ENCODE data around the gene TFDP2.
"Not testable (repeated sequence)": the region's sequence is repeated elsewhere in the genome, so short reads cannot be mapped to it uniquely, and the experiment has no call there.

The TFDP2 gene

DNA sequence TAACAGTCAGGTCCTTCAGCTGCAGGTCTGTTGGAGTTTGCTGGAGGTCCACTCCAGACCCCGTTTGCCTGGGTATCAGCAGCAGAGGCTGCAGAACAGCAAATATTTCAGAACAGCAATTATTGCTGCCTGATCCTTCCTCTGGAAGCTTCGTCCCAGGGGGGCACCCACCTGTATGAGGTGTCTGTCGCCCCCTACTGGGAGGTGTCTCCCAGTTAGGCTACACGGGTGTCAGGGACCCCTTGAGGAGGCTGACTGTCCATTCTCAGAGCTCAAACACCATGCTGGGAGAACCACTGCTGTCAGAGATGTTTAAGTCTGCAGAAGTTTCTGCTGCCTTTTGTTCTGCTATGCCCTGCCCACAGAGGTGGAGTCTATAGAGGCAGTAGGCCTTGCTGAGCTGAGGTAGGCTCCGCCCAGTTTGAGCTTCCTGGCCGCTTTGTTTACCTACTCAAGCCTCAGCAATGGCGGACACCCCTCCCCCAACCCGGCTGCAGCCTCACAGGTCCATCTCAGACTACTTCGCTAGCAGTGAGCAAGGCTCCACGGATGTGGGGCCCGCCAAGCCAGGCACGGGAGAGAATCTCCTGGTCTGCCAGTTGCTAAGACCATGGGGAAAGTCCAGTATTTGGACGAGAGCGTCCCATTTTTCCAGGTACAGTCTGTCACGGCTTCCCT lies 8.6 kb downstream of the TFDP2 start:
- not testable (repeated sequence) for H3K23ac ChIP-seq (ENCODE audit: low read depth, low read length, poor library complexity); DNase-seq (ENCODE audit: low spot score)
- WGBS, 2 donors (ENCODE audit: extremely low coverage in 2 of 2, insufficient read length in 2 of 2, insufficient replicate concordance in 1 of 2), result no CpG with 5 or more reads among the region's 15 CpGs

DNA sequence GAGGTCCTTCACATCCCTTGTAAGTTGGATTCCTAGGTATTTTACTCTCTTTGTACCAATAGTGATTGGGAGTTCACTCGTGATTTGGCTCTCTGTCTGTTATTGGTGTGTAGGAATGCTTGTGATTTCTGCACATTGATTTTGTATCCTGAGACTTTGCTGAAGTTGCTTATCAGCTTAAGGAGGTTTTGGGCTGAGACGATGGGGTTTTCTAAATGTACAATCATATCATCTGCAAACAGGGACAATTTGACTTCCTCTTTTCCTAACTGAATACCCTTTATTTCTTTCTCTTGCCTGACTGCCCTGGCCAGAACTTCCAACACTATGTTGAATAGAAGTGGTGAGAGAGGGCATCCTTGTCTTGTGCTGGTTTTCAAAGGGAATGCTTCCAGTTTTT lies 12.3 kb downstream of the TFDP2 start:
- not testable (repeated sequence) for H2AK5ac ChIP-seq (ENCODE audit: low read depth, low read length); H2BK120ac ChIP-seq (ENCODE audit: low read depth, low read length); H3K18ac ChIP-seq (ENCODE audit: low read length); H2BK5ac ChIP-seq (ENCODE audit: low read length); H3K27ac ChIP-seq (replicated peaks; ENCODE audit: low read length); H3K27me3 ChIP-seq (ENCODE audit: control insufficient read depth in 3 of 3, insufficient read depth in 3 of 3, low read depth in 1 of 3, low read length in 3 of 3); H4K8ac ChIP-seq (ENCODE audit: low read depth, low read length); H3K9ac ChIP-seq (ENCODE audit: low read depth, low read length, poor library complexity); H2BK15ac ChIP-seq (ENCODE audit: low read length); H3K79me1 ChIP-seq (ENCODE audit: low read depth, low read length); H3K14ac ChIP-seq (ENCODE audit: low read length); H4K91ac ChIP-seq (ENCODE audit: low read depth, low read length, poor library complexity); DNase-seq (ENCODE audit: low spot score); H3K4me3 ChIP-seq (ENCODE audit: low read length in 2 of 2); H3K4ac ChIP-seq (ENCODE audit: low read length); H3K4me2 ChIP-seq (ENCODE audit: insufficient read depth, low read length, poor library complexity, severe bottlenecking); H2AFZ ChIP-seq (ENCODE audit: low read length); H3K4me1 ChIP-seq (ENCODE audit: control insufficient read depth in 2 of 2, insufficient read depth in 1 of 2, low read depth in 1 of 2, low read length in 2 of 2); H3K23ac ChIP-seq (ENCODE audit: low read depth, low read length, poor library complexity); H2BK12ac ChIP-seq (ENCODE audit: low read length)
- H3K36me3 ChIP-seq (replicated peaks in 1 of 2; ENCODE audit: control insufficient read depth in 2 of 2, insufficient read depth in 2 of 2, low read length in 2 of 2), result peaks cover 3 to 13% of the 10 kb centered on the region in 2 donors
- no CpG with 5 or more reads among the region's 2 CpGs for WGBS, 2 donors (ENCODE audit: extremely low coverage in 2 of 2, insufficient read length in 2 of 2, insufficient replicate concordance in 1 of 2)
- H3K9me3 ChIP-seq (replicated peaks in 1 of 2; ENCODE audit: control insufficient read depth in 2 of 2, insufficient read depth in 1 of 2, low read depth in 1 of 2, low read length in 2 of 2), result peaks cover 4 to 13% of the 10 kb centered on the region in 2 donors

More for the DNA sequence above, 8.6 kb downstream of the TFDP2 start:
- H3K18ac ChIP-seq (ENCODE audit: low read length); H3K4ac ChIP-seq (ENCODE audit: low read length); H2AFZ ChIP-seq (ENCODE audit: low read length); H3K9ac ChIP-seq (ENCODE audit: low read depth, low read length, poor library complexity); H2BK15ac ChIP-seq (ENCODE audit: low read length); H3K4me2 ChIP-seq (ENCODE audit: insufficient read depth, low read length, poor library complexity, severe bottlenecking); H3K27ac ChIP-seq (replicated peaks; ENCODE audit: low read length); H3K27me3 ChIP-seq (ENCODE audit: control insufficient read depth in 3 of 3, insufficient read depth in 3 of 3, low read depth in 1 of 3, low read length in 3 of 3); H2BK120ac ChIP-seq (ENCODE audit: low read depth, low read length); H3K4me1 ChIP-seq (ENCODE audit: control insufficient read depth in 2 of 2, insufficient read depth in 1 of 2, low read depth in 1 of 2, low read length in 2 of 2); H4K8ac ChIP-seq (ENCODE audit: low read depth, low read length); H3K14ac ChIP-seq (ENCODE audit: low read length); H3K79me1 ChIP-seq (ENCODE audit: low read depth, low read length); H2AK5ac ChIP-seq (ENCODE audit: low read depth, low read length); H3K4me3 ChIP-seq (ENCODE audit: low read length in 2 of 2); H2BK5ac ChIP-seq (ENCODE audit: low read length); H2BK12ac ChIP-seq (ENCODE audit: low read length); H4K91ac ChIP-seq (ENCODE audit: low read depth, low read length, poor library complexity): not testable (repeated sequence)
- Histone ChIP-seq H3K36me3 (replicated peaks in 1 of 2; ENCODE audit: control insufficient read depth in 2 of 2, insufficient read depth in 2 of 2, low read length in 2 of 2) (peaks cover 3 to 13% of the 10 kb centered on the region in 2 donors), H3K9me3 (replicated peaks in 1 of 2; ENCODE audit: control insufficient read depth in 2 of 2, insufficient read depth in 1 of 2, low read depth in 1 of 2, low read length in 2 of 2) (peaks cover 2 to 18% of the 10 kb centered on the region in 2 donors)

DNA sequence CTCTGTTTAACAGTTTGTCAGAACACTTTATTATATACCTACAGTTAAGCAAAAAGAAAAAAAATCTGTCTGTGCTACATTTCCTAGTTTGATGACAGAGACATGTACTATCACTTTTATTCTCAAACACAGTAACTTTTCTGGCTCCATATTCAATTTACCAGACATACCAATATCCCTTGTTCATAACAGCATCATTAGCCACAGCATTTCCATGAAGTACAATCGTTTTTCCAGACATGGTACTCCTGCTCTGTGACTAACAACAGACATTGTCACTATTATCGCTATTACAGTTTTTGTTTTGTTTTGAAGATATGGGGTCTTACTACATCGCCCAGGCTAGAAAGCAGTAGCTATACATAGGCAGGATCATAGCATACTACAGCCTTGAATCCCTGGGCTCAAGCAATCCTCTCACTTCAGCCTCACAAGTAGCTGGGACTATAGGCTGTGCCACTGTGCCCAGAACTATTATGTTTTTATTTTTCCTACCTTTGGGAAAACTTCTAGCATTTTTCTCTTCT lies 14.5 kb downstream of the TFDP2 start:
- Histone ChIP-seq H3K27me3 (ENCODE audit: control insufficient read depth in 3 of 3, insufficient read depth in 3 of 3, low read depth in 1 of 3, low read length in 3 of 3) (no peaks in the 10 kb centered on the region), H3K4me3 (ENCODE audit: low read length in 2 of 2) (no peak overlapping the region), H3K18ac (ENCODE audit: low read length) (no peak overlapping the region), H2BK120ac (ENCODE audit: low read depth, low read length) (no peak overlapping the region), H3K79me1 (ENCODE audit: low read depth, low read length) (no peaks in the 10 kb centered on the region), H3K27ac (replicated peaks; ENCODE audit: low read length) (no peak overlapping the region), H3K4ac (ENCODE audit: low read length) (no peak overlapping the region), H3K4me2 (ENCODE audit: insufficient read depth, low read length, poor library complexity, severe bottlenecking) (no peak overlapping the region), H3K23ac (ENCODE audit: low read depth, low read length, poor library complexity) (no peak overlapping the region), H4K8ac (ENCODE audit: low read depth, low read length) (no peak overlapping the region), H3K4me1 (ENCODE audit: control insufficient read depth in 2 of 2, insufficient read depth in 1 of 2, low read depth in 1 of 2, low read length in 2 of 2) (no peaks in the 10 kb centered on the region), H3K14ac (ENCODE audit: low read length) (no peak overlapping the region), H2BK15ac (ENCODE audit: low read length) (no peak overlapping the region), H3K9me3 (replicated peaks in 1 of 2; ENCODE audit: control insufficient read depth in 2 of 2, insufficient read depth in 1 of 2, low read depth in 1 of 2, low read length in 2 of 2) (peaks cover 0 to 2% of the 10 kb centered on the region in 2 donors), H3K9ac (ENCODE audit: low read depth, low read length, poor library complexity) (no peak overlapping the region), H2AFZ (ENCODE audit: low read length) (no peak overlapping the region), H2AK5ac (ENCODE audit: low read depth, low read length) (no peak overlapping the region), H3K36me3 (replicated peaks in 1 of 2; ENCODE audit: control insufficient read depth in 2 of 2, insufficient read depth in 2 of 2, low read length in 2 of 2) (no peaks in the 10 kb centered on the region), H2BK5ac (ENCODE audit: low read length) (no peak overlapping the region), H4K91ac (ENCODE audit: low read depth, low read length, poor library complexity) (no peak overlapping the region), H2BK12ac (ENCODE audit: low read length) (no peak overlapping the region)
- DNase-seq (ENCODE audit: low spot score), result no peak
- no CpG with 5 or more reads among the region's 3 CpGs for WGBS, 2 donors (ENCODE audit: extremely low coverage in 2 of 2, insufficient read length in 2 of 2, insufficient replicate concordance in 1 of 2)

DNA sequence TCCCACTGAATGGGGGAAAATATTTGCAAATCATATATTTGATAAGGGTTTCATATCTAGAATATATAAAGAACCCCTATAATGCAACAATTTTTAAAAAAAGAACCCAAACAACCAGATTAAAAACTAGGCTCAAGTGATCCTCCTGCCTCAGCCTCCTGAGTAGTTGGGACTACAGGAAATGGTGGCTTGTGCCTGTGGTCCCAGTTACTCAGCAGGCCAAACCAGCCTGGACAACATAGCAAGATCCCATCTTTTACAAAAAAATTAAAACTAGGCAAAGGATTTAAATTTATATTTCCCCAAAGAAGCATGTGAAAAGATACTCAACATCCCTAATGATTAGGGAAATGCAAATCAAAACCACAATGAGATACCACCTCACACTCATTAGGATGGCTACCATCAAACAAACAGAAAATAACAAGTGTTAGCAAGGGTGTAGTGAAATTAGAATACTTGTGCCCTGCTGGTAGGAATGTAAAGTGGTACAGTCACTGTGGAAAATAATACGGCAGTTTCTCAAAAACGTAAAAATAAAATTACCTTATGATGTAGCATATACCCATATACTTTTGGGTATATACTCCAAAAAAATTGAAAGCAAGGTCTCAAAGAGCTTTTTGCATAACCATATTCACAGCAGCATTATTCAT lies 19.7 kb downstream of the TFDP2 start:
- Histone ChIP-seq H4K8ac (ENCODE audit: low read depth, low read length) (no peak overlapping the region), H3K79me1 (ENCODE audit: low read depth, low read length) (no peaks in the 10 kb centered on the region), H3K4ac (ENCODE audit: low read length) (no peak overlapping the region), H3K4me1 (ENCODE audit: control insufficient read depth in 2 of 2, insufficient read depth in 1 of 2, low read depth in 1 of 2, low read length in 2 of 2) (peaks cover 3% of the 10 kb centered on the region in 2 donors), H2BK120ac (ENCODE audit: low read depth, low read length) (no peak overlapping the region), H3K18ac (ENCODE audit: low read length) (no peak overlapping the region), H2AFZ (ENCODE audit: low read length) (no peak overlapping the region), H3K27me3 (ENCODE audit: control insufficient read depth in 3 of 3, insufficient read depth in 3 of 3, low read depth in 1 of 3, low read length in 3 of 3) (no peaks in the 10 kb centered on the region), H3K4me2 (ENCODE audit: insufficient read depth, low read length, poor library complexity, severe bottlenecking) (no peak overlapping the region), H3K27ac (replicated peaks; ENCODE audit: low read length) (no peak overlapping the region), H2AK5ac (ENCODE audit: low read depth, low read length) (no peak overlapping the region), H3K23ac (ENCODE audit: low read depth, low read length, poor library complexity) (no peak overlapping the region), H3K9ac (ENCODE audit: low read depth, low read length, poor library complexity) (no peak overlapping the region), H3K4me3 (ENCODE audit: low read length in 2 of 2) (no peak overlapping the region), H3K36me3 (replicated peaks in 1 of 2; ENCODE audit: control insufficient read depth in 2 of 2, insufficient read depth in 2 of 2, low read length in 2 of 2) (no peaks in the 10 kb centered on the region), H4K91ac (ENCODE audit: low read depth, low read length, poor library complexity) (no peak overlapping the region), H3K9me3 (replicated peaks in 1 of 2; ENCODE audit: control insufficient read depth in 2 of 2, insufficient read depth in 1 of 2, low read depth in 1 of 2, low read length in 2 of 2) (peaks cover 0 to 2% of the 10 kb centered on the region in 2 donors), H3K14ac (ENCODE audit: low read length) (no peak overlapping the region), H2BK5ac (ENCODE audit: low read length) (no peak overlapping the region), H2BK15ac (ENCODE audit: low read length) (no peak overlapping the region), H2BK12ac (ENCODE audit: low read length) (no peak overlapping the region)
- no CpG with 5 or more reads among the region's 2 CpGs for WGBS, 2 donors (ENCODE audit: extremely low coverage in 2 of 2, insufficient read length in 2 of 2, insufficient replicate concordance in 1 of 2)
- DNase-seq (ENCODE audit: low spot score), result no peak
